Tibial artery (tissue), 4 donors: ENCODE measurements around the gene PALS1.

Experiments used
- DNase-seq, 2 donors: peaks; one replicate each; pipeline ENCODE4 v3.0.0-alpha.2; 2019
- H3K27ac ChIP-seq, 2 donors: fragments of 200-600 bp; sonication (generic) in 1 of 2; 1 replicate in 1 of 2; 2 replicates in 1 of 2; pipeline ENCODE4 v1.5.1; 2018 to 2019; ENCODE audit warnings: mild to moderate bottlenecking in 1 of 2
- H3K27me3 ChIP-seq, 2 donors: fragments of 200-600 bp; sonication (generic) in 1 of 2; one replicate each; pipeline versions ENCODE4 v1.5.1 to v1.6.0; 2016 to 2019
- H3K36me3 ChIP-seq, 3 donors: fragments of 200-600 bp; sonication (generic) in 2 of 3; one replicate each; pipeline ENCODE4 v1.5.1; 2016 to 2019; ENCODE audit warnings: mild to moderate bottlenecking in 2 of 3
- H3K4me1 ChIP-seq, 4 donors: fragments of 200-600 bp; sonication (generic) in 2 of 4; 1 replicate in 3 of 4; 2 replicates in 1 of 4; pipeline ENCODE4 v1.5.1; 2016 to 2019
- H3K4me3 ChIP-seq, 2 donors: fragments of 200-600 bp; sonication (generic) in 1 of 2; 1 replicate in 1 of 2; 2 replicates in 1 of 2; pipeline ENCODE4 v1.5.1; 2018 to 2019; ENCODE audit warnings: mild to moderate bottlenecking in 2 of 2
- H3K9me3 ChIP-seq, 3 donors: fragments of 200-600 bp; sonication (generic) in 1 of 3; one replicate each; pipeline ENCODE4 v1.5.1; 2016 to 2019
- CTCF ChIP-seq, 2 experiments: fragments of 200-600 bp in 1 of 2; fragments of 450-650 bp in 1 of 2; IDR thresholded peaks; one replicate each; pipeline ENCODE4 v1.5.1; 2017 to 2019; ENCODE audit warnings: antibody characterized with exemption in 2 of 2, mild to moderate bottlenecking in 1 of 2, moderate library complexity in 1 of 2
- intact Hi-C: fragments of 100-400 bp; cut with DNase I; formaldehyde crosslinking; loops from one replicate; pipeline ENCODE4 v1.15.0; 2023; ENCODE audit warnings: low total_unique reads

Gene PALS1

GRCh38 chr14:67253076-67253635 lies 11.9 kb downstream of the PALS1 start:
- Histone ChIP-seq H3K9me3 (no peaks in the 10 kb centered on the region), H3K4me3 (no peak overlapping the region), H3K27me3 (no peaks in the 10 kb centered on the region), H3K36me3 (no peaks in the 10 kb centered on the region), H3K27ac (no peak overlapping the region), H3K4me1 (peaks cover 0 to 31% (median 5%) of the 10 kb centered on the region in 4 donors)
- intact Hi-C loops, result no loop called here
- no peak for DNase-seq
- no peak for TF ChIP-seq CTCF (IDR thresholded peaks at IDR 0.05)

DNA sequence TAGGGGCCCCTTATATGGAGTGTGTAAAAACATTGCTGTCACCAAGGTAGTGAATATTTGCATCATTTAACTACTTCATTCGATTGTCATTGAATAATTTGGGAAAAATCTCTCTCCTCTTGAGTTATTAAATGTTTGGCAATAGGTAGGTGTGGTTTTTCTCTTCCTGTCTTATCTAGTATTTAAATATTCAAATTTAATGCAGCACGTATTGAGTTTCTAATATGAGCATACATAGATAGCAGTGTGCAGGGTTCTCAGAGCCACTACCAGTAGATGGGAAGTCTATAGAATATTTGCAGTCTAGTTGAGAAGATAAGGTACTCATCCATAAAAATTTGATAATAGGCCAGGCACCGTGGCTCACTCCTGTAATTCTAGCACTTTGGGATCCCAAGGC lies 16.7 kb downstream of the PALS1 start:
- no peaks in the 10 kb centered on the region for H3K27me3 ChIP-seq
- H3K36me3 ChIP-seq, result no peaks in the 10 kb centered on the region
- intact Hi-C loops, result no loop called here
- no peaks in the 10 kb centered on the region for H3K9me3 ChIP-seq
- no peak for DNase-seq
- no peak for TF ChIP-seq CTCF (IDR thresholded peaks at IDR 0.05)
- no peak overlapping the region for H3K4me3 ChIP-seq
- no peak overlapping the region for H3K27ac ChIP-seq
- H3K4me1 ChIP-seq, result peaks cover 0 to 36% (median under 1%) of the 10 kb centered on the region in 4 donors

DNA sequence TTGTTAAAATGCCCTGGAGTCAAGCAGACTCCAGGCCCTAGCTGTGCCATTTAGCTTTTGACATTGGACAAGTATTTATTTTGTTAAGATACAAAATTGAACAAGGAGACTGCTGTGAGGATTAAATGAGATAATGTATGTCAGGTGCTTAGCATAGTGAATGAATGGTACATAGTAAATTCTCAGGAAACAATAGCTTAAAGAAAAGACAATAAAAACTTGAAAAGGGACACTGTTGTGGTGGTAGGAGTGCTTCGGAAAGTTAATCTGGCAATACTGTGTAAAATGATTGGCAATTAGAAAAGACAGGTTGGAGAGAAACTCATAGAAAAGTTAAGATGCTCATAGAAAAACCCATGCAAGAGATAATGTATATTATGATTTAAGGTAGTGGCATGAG lies 19.7 kb downstream of the PALS1 start:
- no peak for DNase-seq
- TF ChIP-seq CTCF (IDR thresholded peaks at IDR 0.05), result no peak
- peaks cover 0 to 56% (median 11%) of the 10 kb centered on the region in 4 donors for H3K4me1 ChIP-seq
- no peaks in the 10 kb centered on the region for H3K36me3 ChIP-seq
- H3K9me3 ChIP-seq, result no peaks in the 10 kb centered on the region
- H3K27ac ChIP-seq, result no peak overlapping the region
- H3K27me3 ChIP-seq, result no peaks in the 10 kb centered on the region
- no peak overlapping the region for H3K4me3 ChIP-seq
- intact Hi-C loops, result no loop called here

DNA sequence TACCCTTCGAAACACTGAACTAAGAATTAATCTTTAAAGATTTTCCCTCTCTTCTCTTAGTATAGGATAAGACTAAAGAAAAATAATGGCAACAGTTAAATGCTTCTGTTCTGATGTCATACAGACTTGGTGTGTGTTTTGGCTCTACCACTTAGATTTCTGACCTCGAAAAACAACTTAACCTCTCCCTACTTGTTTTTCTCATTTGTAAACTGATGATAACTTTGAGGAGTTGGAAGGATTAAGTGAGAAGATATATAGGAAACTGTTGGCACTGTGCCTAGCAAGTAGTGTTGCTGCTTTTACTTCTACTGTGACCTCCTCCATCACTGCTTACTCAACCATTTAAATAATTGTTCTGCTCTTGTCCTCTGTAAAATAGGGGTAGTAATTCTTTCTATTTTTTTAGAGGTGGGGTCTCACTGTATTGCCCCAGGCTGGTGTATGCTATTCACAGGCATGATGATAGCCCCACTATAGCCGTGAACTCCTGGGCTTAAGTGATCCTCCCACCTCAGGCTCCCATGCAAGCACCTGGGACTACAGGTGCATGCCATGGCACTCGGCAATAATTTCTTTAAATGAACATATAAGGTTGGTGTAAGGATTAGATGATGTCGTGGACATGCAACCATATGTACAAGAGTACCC lies 22.4 kb downstream of the PALS1 start:
- Histone ChIP-seq H3K27ac (peak overlapping the region; percentile 30), H3K27me3 (no peaks in the 10 kb centered on the region), H3K4me3 (no peak overlapping the region), H3K4me1 (peaks cover 0 to 83% (median 24%) of the 10 kb centered on the region in 4 donors), H3K9me3 (no peaks in the 10 kb centered on the region), H3K36me3 (no peaks in the 10 kb centered on the region)
- no peak for DNase-seq
- intact Hi-C loops, result no loop called here
- no peak for TF ChIP-seq CTCF (IDR thresholded peaks at IDR 0.05)

- intact Hi-C loops, result no loop called here
- H3K4me1 ChIP-seq, result peaks cover 0 to 96% (median 35%) of the 10 kb centered on the region in 4 donors
- H3K27ac ChIP-seq, result no peak overlapping the region
- H3K9me3 ChIP-seq, result no peaks in the 10 kb centered on the region
- no peak overlapping the region for H3K4me3 ChIP-seq
- no peak for TF ChIP-seq CTCF (IDR thresholded peaks at IDR 0.05)
- no peak for DNase-seq
- no peaks in the 10 kb centered on the region for H3K27me3 ChIP-seq
- no peaks in the 10 kb centered on the region for H3K36me3 ChIP-seq
Measured at GRCh38 chr14:67265131-67265530, 23.9 kb downstream of the PALS1 start.
